ENCODE measurements around the gene ANGPTL2.

Gene ANGPTL2

GRCh38 chr9:127136081-127136879, 13.8 kb upstream of the ANGPTL2 start:
- TF ChIP-seq POLR2A (IDR thresholded peaks at IDR 0.05; ENCODE audit: low read length) = no peak
- no peak for TF ChIP-seq GATA1 (IDR thresholded peaks at IDR 0.05; ENCODE audit: low read depth, low read length)
- no peak for DNase-seq

DNA sequence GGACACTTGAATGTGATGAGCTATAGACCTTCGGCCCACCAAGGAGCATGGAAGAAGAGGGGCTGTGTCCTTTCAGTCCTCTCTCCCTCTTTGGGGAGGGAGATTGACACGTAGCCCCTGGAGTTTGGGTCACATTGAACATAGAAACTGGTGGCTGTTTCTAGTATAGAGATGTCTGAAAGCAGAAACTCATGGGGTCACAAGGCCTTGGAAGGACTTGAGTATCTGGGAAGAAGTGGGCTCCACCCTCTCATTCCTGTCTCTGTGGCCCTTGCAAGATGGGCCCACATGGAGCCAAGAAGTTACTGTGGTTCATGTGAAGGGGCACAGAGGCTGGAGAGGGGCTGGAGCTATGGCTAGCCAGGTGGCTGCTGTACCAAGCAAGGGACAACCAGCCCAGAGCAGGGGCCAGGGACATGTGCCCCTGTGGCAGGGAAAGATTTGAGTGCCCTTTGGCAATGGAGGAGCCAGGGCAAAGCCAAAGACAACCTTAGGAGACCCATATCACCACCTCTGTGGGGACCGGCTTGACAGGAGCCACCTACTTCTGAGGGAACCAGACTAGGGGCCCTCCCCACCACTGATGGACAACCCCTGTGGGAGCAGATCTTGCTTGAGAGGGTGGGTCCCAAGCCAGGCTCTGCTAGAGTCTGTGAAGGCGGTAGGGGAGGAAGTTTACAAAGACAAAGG, 12.8 kb upstream of the ANGPTL2 start:
- no peak for TF ChIP-seq POLR2A (IDR thresholded peaks at IDR 0.05; ENCODE audit: low read length)
- TF ChIP-seq GATA1 (IDR thresholded peaks at IDR 0.05; ENCODE audit: low read depth, low read length) = no peak
- no peak for DNase-seq

GRCh38 chr9:127133739-127134167, 11.3 kb upstream of the ANGPTL2 start:
- no peak for DNase-seq
- TF ChIP-seq POLR2A (IDR thresholded peaks at IDR 0.05; ENCODE audit: low read length) = no peak
- TF ChIP-seq GATA1 (IDR thresholded peaks at IDR 0.05; ENCODE audit: low read depth, low read length) = no peak

DNA sequence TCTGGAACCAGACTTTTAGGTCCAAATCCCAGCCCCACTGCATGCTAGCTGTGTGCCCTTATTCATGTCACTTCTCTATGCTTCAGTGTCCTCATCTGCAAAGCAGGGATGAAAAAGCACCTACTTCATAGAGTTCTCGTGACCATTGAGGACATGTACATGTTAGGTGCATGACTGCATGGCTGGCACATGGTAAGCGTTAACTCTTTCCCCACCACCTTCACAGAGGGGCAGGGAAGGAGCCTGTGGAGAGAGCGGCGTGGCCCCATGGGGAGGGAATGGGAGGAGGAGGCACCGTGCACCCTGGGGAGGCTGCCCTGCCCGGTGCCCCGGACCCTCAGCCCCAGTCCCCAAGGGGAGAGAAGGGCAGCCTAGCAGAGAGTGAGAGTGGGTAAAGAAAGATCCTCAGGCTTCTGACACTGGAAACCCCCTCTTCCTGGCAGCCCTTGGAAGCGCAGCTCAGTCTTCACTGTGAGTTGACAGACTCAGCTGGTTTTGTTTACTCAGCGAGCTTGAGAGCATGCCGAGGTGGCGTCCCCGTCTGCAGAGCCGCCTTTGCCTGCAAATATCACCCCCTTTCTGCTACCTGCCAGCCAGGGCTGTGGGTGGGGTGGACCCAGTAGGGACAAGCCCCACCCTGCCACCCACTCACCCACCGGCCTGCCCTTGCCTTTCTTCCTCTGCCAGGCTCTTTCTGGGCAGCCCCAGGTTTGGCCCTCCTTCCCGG, 10.6 kb upstream of the ANGPTL2 start:
- no peak for DNase-seq
- no peak for TF ChIP-seq POLR2A (IDR thresholded peaks at IDR 0.05; ENCODE audit: low read length)
- TF ChIP-seq GATA1 (IDR thresholded peaks at IDR 0.05; ENCODE audit: low read depth, low read length) = no peak

DNA sequence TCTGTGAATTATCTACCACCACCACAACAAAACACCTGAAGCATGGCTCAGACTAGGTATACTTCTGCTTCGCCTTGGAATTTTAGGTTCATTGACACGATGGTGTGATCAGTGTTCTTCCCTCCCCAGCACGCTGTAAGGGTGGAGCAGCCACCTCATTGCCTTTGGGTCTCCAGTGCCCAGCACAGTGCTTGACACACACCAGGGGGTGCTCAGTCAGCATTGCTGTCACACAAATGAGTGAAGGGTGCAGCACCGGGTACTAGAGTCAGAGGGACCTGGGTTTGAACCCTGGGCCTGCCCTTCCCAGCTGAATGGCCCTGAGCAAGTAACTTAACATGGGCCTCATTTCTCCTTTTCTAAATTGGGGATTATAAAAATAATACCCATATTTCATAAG, 9.9 kb upstream of the ANGPTL2 start:
- no peak for DNase-seq
- TF ChIP-seq POLR2A (IDR thresholded peaks at IDR 0.05; ENCODE audit: low read length) = no peak
- no peak for TF ChIP-seq GATA1 (IDR thresholded peaks at IDR 0.05; ENCODE audit: low read depth, low read length)

DNA sequence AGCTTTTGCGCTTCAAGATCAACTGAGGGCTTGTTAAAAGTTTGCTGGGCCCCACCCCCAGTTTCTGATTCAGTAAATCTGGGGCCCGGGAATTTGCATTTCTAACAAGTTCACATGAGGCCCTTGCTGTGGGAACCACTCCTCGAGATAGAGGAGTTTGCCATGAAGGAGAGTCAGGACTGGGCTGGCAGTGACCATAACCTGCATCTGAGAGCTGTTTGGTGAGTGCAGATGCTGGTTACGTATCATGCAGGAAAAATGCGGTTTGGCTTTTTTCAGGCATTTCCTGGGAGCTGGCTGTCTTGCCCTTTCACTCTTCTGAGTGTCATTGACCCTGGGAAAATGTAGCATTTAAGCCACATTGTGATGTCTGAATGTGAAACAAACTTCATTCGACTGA, 9.4 kb upstream of the ANGPTL2 start:
- TF ChIP-seq GATA1 (IDR thresholded peaks at IDR 0.05; ENCODE audit: low read depth, low read length) (no peak), POLR2A (IDR thresholded peaks at IDR 0.05; ENCODE audit: low read length) (no peak)
- DNase-seq = no peak

GRCh38 chr9:127130661-127131538, 8.5 kb upstream of the ANGPTL2 start:
- DNase-seq = no peak
- no peak for TF ChIP-seq POLR2A (IDR thresholded peaks at IDR 0.05; ENCODE audit: low read length)

- DNase-seq = no peak
- no peak for TF ChIP-seq GATA1 (IDR thresholded peaks at IDR 0.05; ENCODE audit: low read depth, low read length)
- TF ChIP-seq POLR2A (IDR thresholded peaks at IDR 0.05; ENCODE audit: low read length) = no peak
These were observed 7.8 kb upstream of the ANGPTL2 start for GRCh38 chr9:127130235-127130634.

DNA sequence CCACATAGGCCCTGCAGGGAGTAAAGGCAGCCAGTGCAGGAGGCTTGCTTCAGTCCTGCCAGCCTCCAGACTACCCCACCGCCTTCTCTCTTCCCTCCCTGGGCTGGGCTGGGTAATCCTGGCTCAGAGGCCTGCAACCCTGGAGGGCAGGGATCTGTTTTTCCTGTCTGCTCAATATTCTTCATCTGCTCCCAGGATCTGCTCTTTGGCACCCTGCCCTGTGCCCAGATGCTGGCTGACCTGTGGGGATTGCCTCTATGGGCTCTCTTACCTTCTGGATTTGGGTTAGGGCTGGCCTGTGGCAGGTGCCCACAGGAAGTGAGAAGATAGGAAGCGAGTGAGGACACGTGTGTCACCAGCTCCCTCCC, 7.3 kb upstream of the ANGPTL2 start:
- TF ChIP-seq POLR2A (IDR thresholded peaks at IDR 0.05; ENCODE audit: low read length) = no peak
- no peak for TF ChIP-seq GATA1 (IDR thresholded peaks at IDR 0.05; ENCODE audit: low read depth, low read length)
- DNase-seq = no peak

DNA sequence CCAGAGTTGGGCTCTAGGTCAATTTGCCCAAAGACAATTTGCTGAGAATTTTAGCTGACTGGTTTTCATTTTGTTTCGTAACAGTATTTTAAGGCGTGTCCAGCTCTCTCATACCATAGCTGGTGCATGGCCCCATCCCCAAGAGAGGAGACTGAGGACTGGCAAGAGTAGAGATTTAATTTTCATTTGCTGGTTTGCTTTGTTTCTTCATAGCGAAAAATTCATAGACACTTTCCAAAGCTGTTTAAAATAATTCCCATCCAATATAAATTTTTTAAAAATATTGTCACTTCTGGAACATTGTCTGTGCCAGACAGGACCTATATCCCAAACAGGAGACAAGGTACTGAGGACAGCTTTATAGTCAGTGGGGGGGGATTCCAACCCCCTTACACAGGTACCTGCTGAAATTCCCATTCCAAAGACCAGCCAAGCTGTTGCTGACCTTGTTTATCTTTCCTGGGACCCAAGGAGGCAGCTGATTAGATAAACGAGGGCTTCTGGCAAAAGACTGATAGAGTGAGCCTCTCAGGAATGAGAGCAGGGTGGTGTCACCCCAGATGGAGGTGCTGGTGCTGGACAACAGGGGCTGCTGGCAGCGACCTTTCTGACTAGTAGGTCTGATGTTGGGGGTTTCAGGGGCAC, 6.8 kb upstream of the ANGPTL2 start:
- TF ChIP-seq POLR2A (IDR thresholded peaks at IDR 0.05; ENCODE audit: low read length) (no peak), GATA1 (IDR thresholded peaks at IDR 0.05; ENCODE audit: low read depth, low read length) (no peak)
- peak in 1 of 2 experiments; percentile 38 for DNase-seq

DNA sequence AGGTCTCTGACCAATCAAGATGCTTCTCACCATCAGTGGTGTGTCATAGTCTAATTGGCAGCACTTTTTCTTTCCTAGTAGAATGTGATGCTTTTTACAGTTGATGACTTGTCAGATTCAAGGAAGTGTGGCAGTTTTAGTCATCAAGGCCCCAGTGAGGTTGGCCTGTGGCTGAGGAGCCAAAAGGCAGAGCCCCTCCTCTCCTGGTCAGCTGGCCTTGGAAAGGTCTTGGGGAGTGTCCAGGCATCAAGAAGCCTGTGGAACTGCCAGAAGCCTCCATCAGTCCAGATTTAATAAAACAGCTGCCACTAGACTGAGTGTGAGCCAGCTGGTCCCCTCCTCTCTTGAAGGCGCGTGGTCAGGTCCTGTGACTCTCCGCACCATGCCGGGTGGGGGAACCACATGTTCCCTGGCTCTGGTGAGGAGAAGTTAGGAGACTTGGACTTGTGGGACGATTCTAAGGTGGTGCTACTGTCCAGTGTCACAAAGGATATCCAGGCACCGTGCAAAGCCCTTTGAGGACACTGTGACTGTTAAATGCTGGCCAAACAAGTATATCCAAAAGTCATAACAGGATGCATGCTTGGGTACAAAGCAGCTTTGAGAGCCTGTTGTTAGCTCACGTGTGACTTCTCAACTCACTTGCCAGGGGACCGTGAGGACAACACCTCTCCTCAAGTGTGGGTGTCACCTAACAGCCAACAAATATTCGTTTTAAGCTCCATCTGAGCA, 6.1 kb upstream of the ANGPTL2 start:
- TF ChIP-seq GATA1 (IDR thresholded peaks at IDR 0.05; ENCODE audit: low read depth, low read length) (no peak), POLR2A (IDR thresholded peaks at IDR 0.05; ENCODE audit: low read length) (no peak)
- DNase-seq = no peak

GRCh38 chr9:127126971-127127370, 4.5 kb upstream of the ANGPTL2 start:
- no peak for DNase-seq
- TF ChIP-seq POLR2A (IDR thresholded peaks at IDR 0.05; ENCODE audit: low read length) (no peak), GATA1 (IDR thresholded peaks at IDR 0.05; ENCODE audit: low read depth, low read length) (no peak)

Data from erythroblast (primary cell).